HG02759 (cell line): ENCODE data around the gene GPC3.
"Not testable (repeated sequence)": the region's sequence is repeated elsewhere in the genome, so short reads cannot be mapped to it uniquely, and the experiment has no call there.

Experiments
- ATAC-seq: cut with Tn5 transposase; IDR thresholded peaks from one replicate; pipeline ENCODE4 v1.9.1; 2021; ENCODE audit warnings: mild to moderate bottlenecking, moderate library complexity; ENCODE audit not compliant: unreplicated experiment

The GPC3 gene

DNA sequence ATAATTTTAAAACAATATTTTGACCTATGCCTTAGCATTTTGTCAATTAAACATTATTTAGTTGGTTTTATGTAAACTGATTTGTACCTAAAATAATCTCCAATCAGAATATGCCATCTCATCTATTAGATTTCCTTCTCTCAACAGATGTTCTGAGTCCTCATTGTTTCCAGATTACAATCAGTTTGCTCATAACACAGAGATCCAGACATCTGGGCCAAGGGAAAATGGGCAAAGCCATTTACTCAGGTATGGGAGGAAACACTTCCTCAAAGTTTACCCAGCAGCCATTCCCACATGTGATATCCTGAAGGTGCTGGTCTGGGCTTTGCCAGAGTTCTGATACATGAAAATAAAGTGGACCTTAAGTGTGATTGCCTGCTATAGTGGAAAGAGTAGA, 352.2 kb downstream of the GPC3 start:
- no peak for ATAC-seq

DNA sequence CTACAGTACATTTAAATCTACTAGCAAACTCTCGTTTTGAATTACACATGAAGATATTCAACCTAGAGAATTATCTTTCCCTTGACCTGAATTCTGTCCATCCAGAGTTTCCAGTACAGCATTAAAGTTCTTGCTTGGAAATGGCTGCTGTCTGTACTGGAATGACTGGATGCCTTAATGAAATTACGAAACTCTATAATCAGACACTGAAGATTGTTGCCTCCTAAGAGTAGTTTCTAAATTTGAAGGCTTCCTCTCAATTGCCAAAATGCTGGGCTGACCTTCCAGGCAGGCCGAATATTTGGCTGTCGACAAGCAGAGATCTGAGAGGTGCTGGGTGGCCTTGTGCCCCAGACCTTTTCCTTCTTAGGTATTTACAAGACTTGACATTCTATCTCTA, 355.0 kb downstream of the GPC3 start:
- ATAC-seq, result no peak

DNA sequence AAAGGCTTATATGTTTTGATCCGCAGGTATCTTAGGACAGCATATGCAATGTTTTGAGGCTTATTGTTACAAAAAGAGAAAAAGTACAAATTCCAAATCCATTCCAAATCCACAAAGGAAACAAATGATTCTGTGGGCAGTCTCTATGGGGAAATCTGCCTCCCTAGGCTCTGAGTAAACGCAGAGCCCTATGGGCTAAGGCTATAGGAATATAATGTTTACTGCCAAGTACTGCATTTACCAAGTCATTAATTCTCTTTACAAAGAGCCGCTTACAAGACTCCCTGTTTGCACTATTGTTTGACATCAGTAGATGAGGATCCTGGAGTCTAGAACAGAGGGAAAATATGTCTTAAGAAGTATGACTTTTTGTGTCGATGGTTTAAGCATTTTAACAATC, 357.7 kb downstream of the GPC3 start:
- ATAC-seq, result no peak

DNA sequence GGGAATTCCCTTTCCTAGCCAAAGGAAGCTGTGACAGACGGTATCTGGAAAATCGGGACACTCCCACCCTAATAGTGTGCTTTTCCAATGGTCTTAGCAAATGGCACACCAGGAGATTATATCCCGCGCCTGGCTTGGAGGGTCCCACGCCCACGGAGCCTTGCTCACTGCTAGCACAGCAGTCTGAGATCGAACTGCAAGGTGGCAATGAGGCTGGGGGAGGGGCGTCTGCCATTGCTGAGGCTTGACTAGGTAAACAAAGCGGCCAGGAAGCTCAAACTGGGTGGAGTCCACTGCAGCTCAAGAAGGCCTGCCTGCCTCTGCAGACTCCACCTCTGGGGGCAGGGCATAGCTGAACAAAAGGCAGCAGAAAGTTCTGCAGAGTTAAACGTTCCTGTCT, 364.0 kb downstream of the GPC3 start:
- ATAC-seq, result not testable (repeated sequence)

DNA sequence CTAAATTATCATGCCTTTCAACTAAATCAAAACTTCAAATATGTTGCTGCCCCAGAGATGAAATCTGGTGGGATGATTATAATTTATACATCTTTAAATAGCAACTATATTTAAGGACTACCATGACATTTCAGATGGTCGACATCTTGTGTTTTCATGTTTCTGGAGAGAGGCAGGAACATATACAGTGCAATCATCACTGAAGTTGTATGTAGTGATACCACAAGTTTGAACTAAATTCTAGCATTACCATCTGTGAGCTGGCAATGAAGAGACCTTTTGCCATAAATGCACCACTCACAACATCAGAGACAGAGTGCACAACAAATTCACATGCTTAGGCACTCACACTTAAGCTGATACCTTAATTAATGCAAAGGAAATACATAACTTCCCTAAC, 373.7 kb downstream of the GPC3 start:
- ATAC-seq, result no peak

DNA sequence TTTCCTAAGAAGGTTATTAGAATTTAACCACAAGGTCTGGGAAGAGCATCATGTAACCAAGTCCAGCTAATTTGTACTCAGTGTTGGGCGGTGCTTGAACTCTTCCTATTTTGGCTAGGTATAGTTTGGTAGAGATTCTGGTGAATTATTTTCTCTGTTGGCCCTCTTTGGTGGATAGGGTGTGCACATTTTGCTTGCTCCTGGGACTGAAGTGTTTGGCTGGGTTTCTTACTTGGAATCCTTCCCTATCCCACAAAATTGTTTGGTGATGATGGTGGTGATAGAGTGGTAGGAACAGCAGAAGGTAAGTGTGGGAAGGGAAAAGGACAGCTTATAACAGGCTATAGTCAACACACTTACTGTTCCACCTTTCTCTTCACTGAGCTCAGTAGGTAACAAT, 375.3 kb downstream of the GPC3 start:
- ATAC-seq, result no peak

DNA sequence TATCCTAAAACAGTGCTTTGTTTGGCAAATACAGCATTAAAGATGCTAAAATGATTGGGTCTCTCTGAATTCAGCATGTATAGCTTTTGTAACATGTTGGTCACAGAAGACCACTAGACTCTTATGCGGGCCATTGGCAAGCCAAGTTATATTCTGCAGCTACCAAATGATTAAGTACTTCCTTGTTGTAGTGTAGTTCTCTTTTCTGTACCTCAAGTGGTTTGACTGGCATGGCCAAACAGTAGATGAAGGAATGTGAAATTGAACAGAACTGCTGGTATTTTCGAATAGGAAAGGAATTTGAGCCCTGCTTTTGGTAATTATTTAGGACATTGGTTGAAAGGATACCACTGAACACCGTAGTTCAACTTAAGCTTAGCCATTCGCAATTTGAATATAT, 376.2 kb downstream of the GPC3 start:
- no peak for ATAC-seq

DNA sequence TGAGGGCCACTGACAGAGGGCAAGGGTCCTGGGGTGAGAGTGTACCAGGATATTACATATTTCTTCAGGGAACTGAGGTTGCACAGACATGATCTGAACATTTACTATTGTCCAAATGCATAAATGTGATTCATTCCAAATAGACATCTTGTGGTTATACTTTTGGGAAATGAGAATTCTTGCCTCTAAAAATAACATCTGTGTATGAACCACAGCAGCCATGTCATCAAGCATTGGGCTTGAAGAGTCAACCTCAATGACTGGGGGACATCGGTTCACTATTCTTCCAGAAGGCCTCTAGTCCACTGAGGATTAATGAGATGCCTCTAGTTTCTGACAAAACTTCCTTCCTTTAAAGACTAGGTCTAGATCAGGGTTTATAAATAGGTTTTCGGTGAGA, 377.0 kb downstream of the GPC3 start:
- ATAC-seq, result no peak

DNA sequence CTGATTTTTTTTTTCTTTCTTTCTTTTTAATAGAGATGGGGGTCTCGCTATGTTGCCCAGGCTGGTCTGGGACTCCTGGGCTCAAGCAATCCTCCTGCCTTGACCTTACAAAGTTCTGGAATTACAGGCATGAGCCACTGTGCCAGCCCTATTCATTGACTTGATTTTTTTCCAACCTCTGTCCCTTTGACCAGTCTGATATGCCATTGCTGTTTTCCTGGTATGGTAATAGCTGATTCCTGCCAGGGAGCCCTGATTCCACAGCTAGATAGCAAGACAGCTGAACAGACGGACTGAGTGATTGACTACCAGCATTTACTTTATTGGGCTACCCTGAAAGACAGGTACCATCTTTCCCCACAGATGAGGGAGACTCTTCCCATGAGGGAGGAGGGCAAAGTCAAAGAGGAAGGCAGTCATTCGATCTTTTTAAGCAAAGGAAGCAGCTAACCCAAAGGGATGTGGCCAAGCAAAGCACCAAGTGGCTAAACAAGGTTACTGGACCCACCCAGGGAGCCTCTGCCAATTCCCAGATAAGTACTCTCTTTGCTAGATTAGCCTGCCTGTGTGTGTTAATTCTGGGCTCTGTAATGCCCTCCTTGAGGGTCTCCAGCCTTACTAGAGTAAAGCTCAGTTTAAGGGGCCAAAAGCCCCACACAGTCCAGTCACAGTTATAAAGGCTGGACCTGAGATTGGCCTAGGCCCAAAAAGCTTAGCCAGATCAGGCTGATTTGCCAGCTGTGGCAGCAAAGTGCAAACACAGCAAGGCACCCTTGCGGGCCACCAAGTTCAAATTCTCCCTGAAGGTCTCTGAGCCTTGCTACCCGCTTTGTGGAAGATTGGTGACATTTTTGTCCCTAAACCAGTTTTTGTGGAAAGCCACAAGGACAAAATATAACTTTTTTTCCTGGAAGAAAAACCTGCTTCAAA, 377.7 kb downstream of the GPC3 start:
- ATAC-seq, result no peak

DNA sequence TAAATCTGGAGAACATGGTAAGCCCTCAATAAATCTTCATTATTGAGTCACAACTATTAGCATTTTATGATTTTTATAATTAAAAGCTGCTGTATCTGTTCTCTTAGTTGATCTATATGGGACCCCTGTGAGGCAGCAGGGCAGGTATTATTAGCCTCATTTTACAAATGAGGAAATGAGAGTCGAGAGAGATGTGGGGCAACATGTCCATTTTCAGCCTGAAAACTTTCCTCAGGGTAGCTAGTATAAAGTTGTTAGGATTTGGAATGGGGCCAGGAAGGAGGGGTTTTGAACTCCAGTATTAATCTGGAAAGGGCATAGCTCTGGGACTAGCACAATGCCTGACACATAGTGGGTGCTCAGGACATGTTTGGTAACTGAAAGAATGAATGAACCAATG, 378.4 kb downstream of the GPC3 start:
- ATAC-seq, result no peak

DNA sequence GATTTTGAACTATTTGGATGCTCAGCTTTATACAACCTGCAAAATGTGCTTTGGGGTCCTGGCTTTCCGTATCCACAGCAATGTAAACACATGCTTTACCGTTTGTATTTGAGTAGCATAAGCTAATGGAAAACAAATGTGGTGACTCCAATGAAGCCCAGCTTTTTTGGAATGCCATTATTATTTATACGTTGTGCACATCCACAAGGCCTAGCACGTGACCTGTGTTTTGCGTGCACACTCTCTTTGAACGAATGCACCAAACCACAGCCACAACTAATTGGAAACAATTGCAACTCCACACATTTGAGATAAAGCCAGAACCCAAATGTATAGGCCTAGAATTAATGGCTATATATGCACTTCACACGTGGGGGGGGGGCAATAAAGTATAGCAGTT, 380.6 kb downstream of the GPC3 start:
- no peak for ATAC-seq

DNA sequence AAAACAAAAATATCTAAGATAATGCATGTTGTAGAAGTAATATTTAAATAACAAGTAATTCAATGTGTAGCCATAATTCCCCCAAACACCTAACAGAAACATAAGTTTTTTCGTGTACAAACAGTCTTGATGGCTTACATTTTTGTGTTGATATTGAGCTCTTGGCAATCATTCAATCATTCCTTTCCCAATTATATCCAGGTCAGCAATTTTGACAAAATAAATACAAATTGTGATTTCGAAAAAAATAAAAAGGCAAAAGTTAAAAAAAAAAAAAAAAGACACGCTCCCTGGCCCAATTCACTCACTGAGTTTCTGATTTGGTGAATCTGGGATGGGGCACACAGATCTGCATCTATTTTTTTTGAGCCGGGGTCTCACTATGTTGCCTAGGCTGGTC, 382.5 kb downstream of the GPC3 start:
- no peak for ATAC-seq

DNA sequence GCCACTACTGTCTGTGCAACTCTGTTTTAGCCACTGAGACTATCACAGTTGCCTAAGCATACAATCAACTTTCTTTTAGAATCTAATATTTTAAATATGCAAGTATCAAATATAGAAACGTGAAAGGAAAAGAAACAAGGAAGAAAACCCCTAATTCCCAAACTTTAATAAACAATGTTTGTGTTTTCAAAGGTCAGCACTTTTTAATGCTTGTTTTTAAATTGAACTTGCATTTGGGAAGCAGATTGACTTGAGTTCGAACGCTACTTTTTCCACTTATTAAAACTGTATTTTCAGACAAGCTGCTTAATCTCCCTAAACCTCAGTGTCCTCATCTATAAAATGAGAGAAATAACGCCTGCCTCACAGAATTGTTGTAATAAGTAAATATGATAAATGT, 384.3 kb downstream of the GPC3 start:
- ATAC-seq, result no peak

DNA sequence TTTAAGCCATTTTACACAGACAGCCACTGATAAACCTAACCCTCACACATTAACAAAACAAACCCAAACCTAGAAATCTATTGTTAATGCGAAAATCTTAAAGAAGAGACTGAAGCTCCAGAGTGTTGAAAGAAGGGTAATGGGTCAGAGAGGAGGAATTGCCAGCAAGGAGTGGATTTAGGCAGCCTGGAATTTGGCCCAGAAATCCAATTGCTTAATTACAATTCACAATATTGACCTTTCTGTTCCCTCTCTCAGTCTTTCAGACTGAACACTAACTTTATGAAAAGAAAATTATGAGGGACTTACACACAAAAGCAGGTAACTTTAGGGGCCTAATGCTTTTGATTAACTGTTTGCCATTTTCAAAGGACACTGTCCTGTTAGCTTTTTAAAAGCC, 384.9 kb downstream of the GPC3 start:
- no peak for ATAC-seq

DNA sequence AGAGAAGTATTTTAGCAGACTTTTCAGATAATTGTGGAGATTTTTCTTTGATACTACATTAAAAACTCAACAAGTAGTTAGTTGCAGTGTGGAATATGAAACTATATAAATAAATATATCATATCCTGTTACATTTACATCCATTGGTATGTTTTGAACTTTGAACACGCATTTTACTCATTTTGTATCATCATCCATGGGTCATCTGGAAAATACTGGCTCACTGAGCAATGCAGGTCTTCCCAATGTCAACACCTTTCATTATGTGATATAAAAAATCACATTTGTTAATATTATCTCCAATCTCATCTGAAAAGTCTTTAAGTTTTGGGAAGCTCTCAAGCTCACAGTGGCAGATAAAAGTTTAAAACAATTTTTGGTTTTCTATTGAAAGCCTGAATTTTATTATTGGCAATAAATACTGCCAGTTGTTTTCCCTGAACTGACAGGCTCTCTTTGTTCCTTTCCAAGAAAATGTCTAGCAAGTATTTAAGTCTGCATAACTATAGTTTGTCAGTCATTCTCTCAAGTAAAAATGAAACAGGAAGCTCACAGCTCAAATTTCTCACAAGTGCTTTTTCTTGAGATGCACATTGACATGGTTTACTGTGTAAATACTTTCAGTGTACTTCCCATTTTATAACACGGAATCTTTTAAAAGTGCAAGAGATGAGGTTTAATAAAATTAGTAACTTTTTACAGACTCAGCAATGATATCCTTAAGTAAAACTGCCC, 386.6 kb downstream of the GPC3 start:
- no peak for ATAC-seq

DNA sequence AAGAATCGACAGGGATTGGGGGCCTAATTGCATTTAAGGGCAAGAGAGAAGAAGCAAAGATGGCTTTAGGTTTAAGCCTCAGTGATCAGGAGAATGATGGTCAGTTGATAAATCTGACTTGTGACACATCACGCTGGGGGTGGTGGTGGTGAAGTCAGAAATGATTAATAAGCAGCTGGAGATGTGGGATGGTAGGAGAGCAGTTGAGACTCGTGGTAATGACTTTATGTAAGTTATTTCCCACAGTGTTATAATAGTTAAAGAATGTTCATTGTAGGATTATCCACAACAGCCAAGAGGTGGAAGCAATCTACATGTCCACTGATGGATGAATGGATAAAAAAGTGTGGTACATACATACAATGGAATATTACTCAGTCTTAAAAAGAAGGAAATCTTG, 391.2 kb downstream of the GPC3 start:
- ATAC-seq, result no peak

DNA sequence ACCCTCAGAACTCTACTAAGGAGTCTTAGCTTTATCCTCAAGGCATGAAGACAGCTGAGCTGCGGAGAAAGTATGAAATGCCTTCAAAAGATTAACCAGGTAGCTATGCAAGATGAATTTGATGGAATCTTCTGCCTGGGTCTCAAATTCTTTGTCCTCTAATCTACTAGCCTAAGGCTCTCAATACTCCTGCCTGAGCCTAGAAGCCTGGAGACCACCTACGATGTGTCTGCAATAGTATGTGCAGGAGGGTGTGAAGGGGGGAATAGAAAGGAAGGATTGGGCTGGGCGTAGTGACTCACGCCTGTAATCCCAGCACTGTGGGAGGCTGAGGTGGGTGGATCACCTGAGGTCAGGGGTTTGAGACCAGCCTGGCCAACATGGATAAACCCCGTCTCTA, 391.9 kb downstream of the GPC3 start:
- ATAC-seq, result no peak

DNA sequence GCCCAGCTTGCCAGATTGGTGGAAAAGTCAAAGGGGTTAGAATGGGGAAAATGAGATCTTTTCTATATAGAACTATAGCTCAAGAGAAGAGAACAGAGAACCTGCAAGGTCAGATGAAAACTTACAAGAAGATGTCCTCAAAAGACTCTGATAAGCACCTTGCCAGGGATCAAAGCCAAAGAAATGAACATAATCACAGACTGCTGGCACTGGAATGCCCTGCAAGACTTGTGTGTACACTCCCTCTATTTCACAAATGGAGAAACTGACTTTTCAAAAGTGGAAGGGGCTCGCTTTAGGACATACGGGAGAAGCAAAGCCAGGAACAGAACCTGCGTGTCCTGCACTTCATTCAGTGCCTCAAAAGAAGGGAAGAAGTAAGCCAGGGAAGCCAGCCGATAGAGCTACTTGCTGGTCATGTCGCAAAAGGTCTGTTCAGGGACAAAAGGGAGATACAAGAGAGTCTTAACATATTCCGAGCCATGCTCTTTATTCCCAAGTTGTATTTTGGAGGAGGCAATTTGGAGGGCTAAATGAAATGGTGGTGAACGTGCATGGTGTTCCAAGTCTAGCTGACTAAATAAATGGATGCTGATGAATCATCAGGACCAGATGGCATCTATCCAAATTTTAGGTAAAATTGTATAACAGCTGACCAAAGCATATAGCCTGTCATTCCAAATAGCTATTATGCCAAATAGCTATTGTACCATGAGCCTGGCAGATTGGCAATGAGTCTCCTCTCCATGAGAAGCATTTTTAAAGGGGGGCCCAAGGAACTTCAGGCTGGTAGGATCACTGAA, 394.5 kb downstream of the GPC3 start:
- no peak for ATAC-seq

DNA sequence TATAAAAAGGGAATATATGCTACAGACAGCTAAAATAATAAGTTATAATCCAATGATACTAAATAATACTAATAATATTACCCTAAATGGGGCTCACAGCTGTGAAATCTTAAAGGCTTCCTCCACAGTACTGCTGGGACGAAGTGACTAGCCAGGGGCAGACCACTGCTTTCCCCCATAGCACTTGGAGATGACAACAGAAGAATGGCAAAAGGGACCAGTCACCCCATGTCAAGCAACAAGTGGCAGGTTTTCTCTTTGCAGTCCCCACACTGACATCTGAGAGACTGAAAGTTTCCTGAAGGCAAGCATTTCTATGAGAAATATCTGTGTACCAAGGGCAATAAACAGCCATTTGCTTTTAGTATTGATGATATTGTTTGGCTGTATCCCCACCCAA, 396.6 kb downstream of the GPC3 start:
- no peak for ATAC-seq

DNA sequence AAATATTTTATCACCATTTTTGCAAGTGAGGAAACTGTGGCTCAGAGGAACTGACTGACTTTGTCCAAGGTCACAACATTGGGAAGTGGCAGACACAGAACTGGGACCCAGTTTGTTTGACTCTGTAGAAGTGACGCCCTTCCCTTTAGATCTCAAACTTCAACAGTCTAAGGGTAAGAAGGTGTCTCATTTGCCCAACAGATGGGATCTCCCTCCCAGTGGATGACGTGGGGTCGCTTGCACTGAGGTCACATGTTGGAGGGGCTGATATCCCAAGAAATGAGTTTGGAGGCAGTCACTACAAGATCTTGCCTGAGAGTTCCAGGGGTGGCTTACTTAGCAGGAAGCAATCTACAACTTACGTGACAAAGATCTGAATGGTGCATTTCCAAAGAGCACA, 397.6 kb downstream of the GPC3 start:
- ATAC-seq, result no peak

DNA sequence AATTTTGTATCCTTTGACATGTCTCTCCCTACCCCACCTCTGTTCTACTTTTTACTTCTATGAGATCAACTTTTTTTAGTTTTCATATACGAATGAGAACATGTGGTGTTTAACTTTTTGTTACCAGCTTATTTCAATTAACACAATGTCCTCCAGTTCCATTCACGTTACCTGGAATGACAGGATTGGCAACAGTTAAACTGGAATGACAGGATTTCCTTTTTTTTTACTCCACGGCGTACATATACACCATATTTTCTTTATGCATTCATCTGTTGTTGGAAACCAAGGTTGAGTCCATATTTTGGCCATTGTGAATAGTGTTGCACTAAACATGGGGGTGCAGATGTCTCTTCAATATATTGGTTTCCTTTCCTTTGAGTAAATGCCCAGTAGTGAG, 398.3 kb downstream of the GPC3 start:
- no peak for ATAC-seq

DNA sequence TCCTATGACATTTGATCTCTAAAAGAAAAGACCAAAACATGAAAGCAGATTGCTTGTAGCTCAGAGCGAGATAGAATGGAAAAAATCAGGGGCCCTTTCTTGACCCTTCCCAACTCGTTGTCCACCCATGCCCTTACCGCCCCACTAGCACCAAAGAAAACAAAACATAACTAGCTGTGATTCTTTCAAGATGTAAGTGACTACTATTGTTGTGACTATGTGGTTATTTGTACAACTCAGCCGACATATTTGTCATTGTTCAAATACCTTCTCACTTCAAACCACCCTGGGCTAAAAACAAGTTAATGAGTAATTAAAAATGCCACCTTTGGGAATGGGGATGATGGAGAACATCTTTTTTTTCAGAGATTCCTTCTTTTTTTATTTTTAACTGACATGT, 399.0 kb downstream of the GPC3 start:
- ATAC-seq, result no peak
